NCI-H446 treated with DMSO at 0.1 percent for 48 hours (cell line): ENCODE data around the gene DOCK2.

Experiments
- DNase-seq: peaks from one replicate; lab custom pipeline; 2025; lab: John Stamatoyannopoulos, UW

Gene DOCK2

GRCh38 chr5:170103447-170103846, 466.4 kb downstream of the DOCK2 start:
- no peak for DNase-seq

- no peak for DNase-seq
Measured at GRCh38 chr5:170104299-170104698, 467.2 kb downstream of the DOCK2 start.

GRCh38 chr5:170104710-170105109, 467.6 kb downstream of the DOCK2 start:
- DNase-seq: no peak

- DNase-seq: no peak
Measured at GRCh38 chr5:170105642-170106611, 468.9 kb downstream of the DOCK2 start, which contains the start of gene FOXI1. Gene FOXI1, plus strand, starts transcription at chr5:170105897. Its CDS starts 61 bp downstream, at chr5:170105958.

GRCh38 chr5:170107674-170108073, 470.6 kb downstream of the DOCK2 start:
- DNase-seq: no peak

GRCh38 chr5:170108266-170108785, 471.3 kb downstream of the DOCK2 start:
- DNase-seq: no peak

GRCh38 chr5:170109059-170110031, 472.3 kb downstream of the DOCK2 start:
- no peak for DNase-seq

- DNase-seq: no peak
Measured at GRCh38 chr5:170110403-170111087, 473.5 kb downstream of the DOCK2 start.

- no peak for DNase-seq
Measured at GRCh38 chr5:170111088-170111785, 474.2 kb downstream of the DOCK2 start.

- no peak for DNase-seq
Measured at GRCh38 chr5:170112876-170113521, 475.9 kb downstream of the DOCK2 start.

- no peak for DNase-seq
Measured at GRCh38 chr5:170113522-170113900, 476.4 kb downstream of the DOCK2 start.

GRCh38 chr5:170114271-170114670, 477.2 kb downstream of the DOCK2 start:
- no peak for DNase-seq

GRCh38 chr5:170115925-170116324, 478.9 kb downstream of the DOCK2 start:
- DNase-seq: no peak

- DNase-seq: no peak
Measured at GRCh38 chr5:170117736-170118135, 480.7 kb downstream of the DOCK2 start.

- no peak for DNase-seq
Measured at GRCh38 chr5:170120576-170120975, 483.5 kb downstream of the DOCK2 start.

- no peak for DNase-seq
Measured at GRCh38 chr5:170121321-170121720, 484.2 kb downstream of the DOCK2 start.

GRCh38 chr5:170126061-170126460, 489.0 kb downstream of the DOCK2 start:
- DNase-seq: no peak

- DNase-seq: no peak
Measured at GRCh38 chr5:170126626-170127025, 489.6 kb downstream of the DOCK2 start.

GRCh38 chr5:170131235-170131634, 494.2 kb downstream of the DOCK2 start:
- no peak for DNase-seq

GRCh38 chr5:170132269-170132975, 495.3 kb downstream of the DOCK2 start:
- DNase-seq: no peak
